GM21423 (cell line): ENCODE data around the gene C1orf21.

ENCODE experiments used
- ATAC-seq: cut with Tn5 transposase; IDR thresholded peaks from one replicate; pipeline ENCODE4 v1.9.1; 2021; ENCODE audit warnings: mild to moderate bottlenecking, moderate library complexity; ENCODE audit not compliant: unreplicated experiment

C1orf21 gene

GRCh38 chr1:184385865-184386311 lies 941 bp upstream of the C1orf21 start:
- ATAC-seq, result no peak

- ATAC-seq, result no peak
Observed at GRCh38 chr1:184387069-184387475, 243 bp downstream of the C1orf21 start.

GRCh38 chr1:184387476-184388318 lies 868 bp downstream of the C1orf21 start:
- ATAC-seq, result no peak

GRCh38 chr1:184388319-184388889 lies 1.6 kb downstream of the C1orf21 start:
- no peak for ATAC-seq

GRCh38 chr1:184388971-184389370 lies 2.1 kb downstream of the C1orf21 start:
- no peak for ATAC-seq

- no peak for ATAC-seq
Observed at GRCh38 chr1:184389446-184389845, 2.6 kb downstream of the C1orf21 start.

- no peak for ATAC-seq
Observed at GRCh38 chr1:184390889-184391288, 4.1 kb downstream of the C1orf21 start.

GRCh38 chr1:184392067-184392466 lies 5.2 kb downstream of the C1orf21 start:
- ATAC-seq, result no peak

- no peak for ATAC-seq
Observed at GRCh38 chr1:184392779-184393522, 6.1 kb downstream of the C1orf21 start.

GRCh38 chr1:184393962-184394361 lies 7.1 kb downstream of the C1orf21 start:
- ATAC-seq, result no peak

GRCh38 chr1:184395370-184395769 lies 8.5 kb downstream of the C1orf21 start:
- ATAC-seq, result no peak

GRCh38 chr1:184395937-184396480 lies 9.2 kb downstream of the C1orf21 start:
- ATAC-seq, result no peak

GRCh38 chr1:184399192-184399847 lies 12.5 kb downstream of the C1orf21 start:
- no peak for ATAC-seq

- ATAC-seq, result no peak
Observed at GRCh38 chr1:184403961-184404726, 17.3 kb downstream of the C1orf21 start.

GRCh38 chr1:184404727-184405027 lies 17.8 kb downstream of the C1orf21 start:
- no peak for ATAC-seq

- ATAC-seq, result no peak
Observed at GRCh38 chr1:184405094-184405800, 18.4 kb downstream of the C1orf21 start.

- no peak for ATAC-seq
Observed at GRCh38 chr1:184405801-184406142, 18.9 kb downstream of the C1orf21 start.

- ATAC-seq, result no peak
Observed at GRCh38 chr1:184406479-184406878, 19.6 kb downstream of the C1orf21 start.

GRCh38 chr1:184407816-184408510 lies 21.1 kb downstream of the C1orf21 start:
- no peak for ATAC-seq
